Measurements from ENCODE around the gene TTC9.

TTC9 gene

DNA sequence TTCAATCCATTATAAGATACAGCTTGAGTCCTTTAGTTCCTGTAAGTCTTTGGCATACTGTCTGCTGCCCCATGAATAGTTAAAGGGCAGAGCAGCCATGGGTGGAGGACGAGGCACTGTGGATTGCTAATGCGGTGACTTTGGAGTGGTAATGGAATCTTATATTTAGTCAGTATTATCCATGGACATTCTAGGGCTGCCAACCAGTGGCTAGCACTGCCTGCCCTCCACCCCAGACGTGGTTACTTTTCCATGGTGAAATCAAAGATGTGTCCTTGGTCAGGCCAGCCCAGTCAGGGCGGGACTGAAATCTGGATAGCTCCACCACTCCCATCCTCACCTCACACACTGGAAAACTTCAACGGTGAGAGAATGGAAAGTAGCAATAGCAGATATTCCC is 2.3 kb downstream of the TTC9 start:
- no peak for DNase-seq (ENCODE audit: low read depth)
- H3K4me3 ChIP-seq (ENCODE audit: low read depth, low read length) = peak overlapping the region; percentile 97
- TF ChIP-seq, protein P1, sequence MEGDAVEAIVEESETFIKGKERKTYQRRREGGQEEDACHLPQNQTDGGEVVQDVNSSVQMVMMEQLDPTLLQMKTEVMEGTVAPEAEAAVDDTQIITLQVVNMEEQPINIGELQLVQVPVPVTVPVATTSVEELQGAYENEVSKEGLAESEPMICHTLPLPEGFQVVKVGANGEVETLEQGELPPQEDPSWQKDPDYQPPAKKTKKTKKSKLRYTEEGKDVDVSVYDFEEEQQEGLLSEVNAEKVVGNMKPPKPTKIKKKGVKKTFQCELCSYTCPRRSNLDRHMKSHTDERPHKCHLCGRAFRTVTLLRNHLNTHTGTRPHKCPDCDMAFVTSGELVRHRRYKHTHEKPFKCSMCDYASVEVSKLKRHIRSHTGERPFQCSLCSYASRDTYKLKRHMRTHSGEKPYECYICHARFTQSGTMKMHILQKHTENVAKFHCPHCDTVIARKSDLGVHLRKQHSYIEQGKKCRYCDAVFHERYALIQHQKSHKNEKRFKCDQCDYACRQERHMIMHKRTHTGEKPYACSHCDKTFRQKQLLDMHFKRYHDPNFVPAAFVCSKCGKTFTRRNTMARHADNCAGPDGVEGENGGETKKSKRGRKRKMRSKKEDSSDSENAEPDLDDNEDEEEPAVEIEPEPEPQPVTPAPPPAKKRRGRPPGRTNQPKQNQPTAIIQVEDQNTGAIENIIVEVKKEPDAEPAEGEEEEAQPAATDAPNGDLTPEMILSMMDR (IDR thresholded peaks at IDR 0.05; ENCODE audit: low read depth, low read length, missing control alignments) = no peak

DNA sequence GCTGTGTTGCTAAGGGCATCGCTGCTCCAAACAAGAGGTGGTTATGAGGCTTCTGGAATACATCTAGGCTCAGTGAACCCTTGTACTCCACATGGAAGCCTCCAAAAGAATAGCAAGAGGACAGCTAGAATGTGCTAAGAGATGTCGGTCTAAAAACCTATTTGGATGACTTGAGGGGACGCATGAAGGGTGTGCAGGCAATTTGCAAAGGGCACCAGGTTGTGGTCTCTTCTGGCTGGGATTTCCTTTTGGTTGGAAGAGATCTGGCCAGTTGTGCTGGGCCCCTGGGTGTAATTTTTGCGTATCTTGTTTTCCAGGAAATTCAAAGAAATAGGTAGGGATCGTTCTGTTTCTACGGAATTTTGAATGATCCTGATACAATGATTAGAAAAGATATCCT is 4.2 kb downstream of the TTC9 start:
- no peak for DNase-seq (ENCODE audit: low read depth)
- no peak overlapping the region for H3K4me3 ChIP-seq (ENCODE audit: low read depth, low read length)
- TF ChIP-seq, protein P1 (IDR thresholded peaks at IDR 0.05; ENCODE audit: low read depth, low read length, missing control alignments) = no peak

DNA sequence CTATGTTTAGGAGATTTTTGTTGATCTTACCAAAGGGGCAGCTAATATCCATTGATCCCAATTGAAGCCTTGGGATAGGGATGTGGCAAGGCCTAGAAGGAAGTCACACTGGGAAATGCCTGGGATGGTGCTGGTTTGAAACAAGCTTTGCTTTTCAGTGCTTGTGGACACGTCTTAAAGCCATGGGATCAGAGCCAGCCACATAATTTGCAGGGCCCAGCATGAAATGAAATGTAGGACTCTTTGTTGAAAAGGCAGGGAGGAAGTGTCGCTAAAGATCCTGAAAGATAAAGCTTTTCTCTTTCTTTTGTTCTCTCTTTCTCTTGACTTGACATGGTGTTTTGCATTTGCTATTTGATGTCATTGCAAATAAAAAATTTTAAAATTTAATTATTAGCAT is 5.0 kb downstream of the TTC9 start:
- TF ChIP-seq, protein P1 (IDR thresholded peaks at IDR 0.05; ENCODE audit: low read depth, low read length, missing control alignments) = no peak
- DNase-seq (ENCODE audit: low read depth) = no peak
- no peak overlapping the region for H3K4me3 ChIP-seq (ENCODE audit: low read depth, low read length)

DNA sequence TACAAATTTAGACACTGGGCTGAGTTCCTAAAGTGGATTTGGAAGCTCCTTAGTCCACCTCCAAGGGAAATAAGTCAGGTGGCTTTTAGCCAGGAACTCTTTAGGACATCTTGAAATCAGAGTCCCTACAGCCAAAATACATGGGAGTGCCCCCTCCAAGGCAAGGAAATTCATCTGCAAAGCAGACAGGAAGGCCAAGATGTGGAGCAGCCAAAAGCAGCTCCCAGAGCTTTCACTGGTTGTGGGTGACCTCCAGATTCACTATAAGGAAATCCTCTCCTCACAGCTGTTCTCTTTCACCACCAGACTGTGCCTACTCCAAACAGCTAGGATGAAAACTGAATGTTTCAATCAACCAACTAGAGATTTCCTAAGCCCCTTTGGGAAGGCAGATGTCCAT is 6.6 kb downstream of the TTC9 start:
- TF ChIP-seq, protein P1 (IDR thresholded peaks at IDR 0.05; ENCODE audit: low read depth, low read length, missing control alignments) = no peak
- no peak overlapping the region for H3K4me3 ChIP-seq (ENCODE audit: low read depth, low read length)
- no peak for DNase-seq (ENCODE audit: low read depth)

DNA sequence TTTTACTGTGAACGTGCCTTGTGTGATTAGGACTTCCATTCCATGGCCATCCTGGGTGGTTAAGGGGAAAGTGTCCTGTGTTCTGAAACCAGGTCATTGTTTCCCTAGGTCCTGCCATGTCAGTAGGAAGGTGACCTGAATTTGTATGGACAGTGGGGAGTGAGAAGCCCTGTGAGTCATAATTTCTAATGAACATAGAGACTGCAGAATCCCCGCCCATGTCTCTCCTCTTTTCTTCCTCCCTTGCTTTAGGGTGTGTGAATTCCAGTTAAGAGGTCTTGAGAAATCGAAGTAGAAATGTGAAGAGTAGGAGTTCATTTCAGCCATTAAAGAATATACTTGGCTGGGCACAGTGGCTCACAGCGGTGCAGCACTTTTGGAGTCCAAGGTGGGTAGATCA is 8.1 kb downstream of the TTC9 start:
- TF ChIP-seq, protein P1 (IDR thresholded peaks at IDR 0.05; ENCODE audit: low read depth, low read length, missing control alignments) = no peak

DNA sequence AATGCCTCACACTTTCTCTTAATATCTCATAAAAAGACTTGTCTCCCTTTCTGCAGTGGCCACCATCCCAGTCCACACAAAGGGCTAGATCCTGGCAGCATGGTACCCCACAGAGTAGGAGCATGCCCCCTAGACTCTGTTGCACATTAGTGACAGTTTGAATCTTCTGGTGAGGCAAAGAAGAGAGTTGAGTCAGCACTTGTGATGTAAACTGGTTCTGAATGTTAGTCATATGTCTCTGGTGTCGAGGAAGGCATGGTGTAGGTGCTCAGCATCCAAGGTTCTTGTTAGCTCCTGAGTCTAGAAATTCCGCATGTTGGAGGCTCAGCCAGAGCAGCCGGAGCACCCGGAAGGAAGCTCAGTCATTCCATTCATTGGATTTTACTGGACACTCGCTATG is 9.8 kb downstream of the TTC9 start:
- no peak for DNase-seq (ENCODE audit: low read depth)
- TF ChIP-seq, protein P1 (IDR thresholded peaks at IDR 0.05; ENCODE audit: low read depth, low read length, missing control alignments) = no peak
- no peak overlapping the region for H3K4me3 ChIP-seq (ENCODE audit: low read depth, low read length)

More for the DNA sequence above, 8.1 kb downstream of the TTC9 start:
- no peak for DNase-seq (ENCODE audit: low read depth)
- no peak overlapping the region for H3K4me3 ChIP-seq (ENCODE audit: low read depth, low read length)

DNA sequence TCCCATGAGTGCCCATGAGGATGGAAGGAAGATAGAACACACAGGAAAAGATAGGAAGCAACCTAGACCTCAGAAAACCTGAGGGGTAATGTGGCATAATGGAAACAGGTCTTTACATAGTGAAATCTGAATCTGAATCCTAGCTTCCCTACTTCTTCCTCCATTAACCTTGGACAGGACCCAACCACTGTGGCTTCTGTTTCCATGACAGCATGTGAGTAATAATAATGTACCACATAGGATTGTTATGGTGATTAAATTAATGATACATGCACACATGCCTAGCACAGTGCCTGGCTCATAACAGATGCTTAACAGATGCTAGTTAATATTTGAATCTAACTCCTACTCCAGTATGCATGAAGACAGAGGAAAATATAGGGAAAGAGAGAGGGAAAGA is 11.2 kb downstream of the TTC9 start:
- TF ChIP-seq, protein P1 (IDR thresholded peaks at IDR 0.05; ENCODE audit: low read depth, low read length, missing control alignments) = no peak
- no peak for DNase-seq (ENCODE audit: low read depth)

More for the DNA sequence above, 11.2 kb downstream of the TTC9 start:
- H3K4me3 ChIP-seq (ENCODE audit: low read depth, low read length) = no peak overlapping the region
